ENCODE data around the gene PTPN23. TPM values are rescaled to one million over a fixed set of nuclear protein-coding genes. Genes with fewer than 3 reads are reported as not detected.
"Not testable (repeated sequence)": the region's sequence is repeated elsewhere in the genome, so short reads cannot be mapped to it uniquely, and the experiment has no call there.

PTPN23 gene
- total RNA-seq, 1 experiment from 2014 or later, result 18.7 TPM

DNA sequence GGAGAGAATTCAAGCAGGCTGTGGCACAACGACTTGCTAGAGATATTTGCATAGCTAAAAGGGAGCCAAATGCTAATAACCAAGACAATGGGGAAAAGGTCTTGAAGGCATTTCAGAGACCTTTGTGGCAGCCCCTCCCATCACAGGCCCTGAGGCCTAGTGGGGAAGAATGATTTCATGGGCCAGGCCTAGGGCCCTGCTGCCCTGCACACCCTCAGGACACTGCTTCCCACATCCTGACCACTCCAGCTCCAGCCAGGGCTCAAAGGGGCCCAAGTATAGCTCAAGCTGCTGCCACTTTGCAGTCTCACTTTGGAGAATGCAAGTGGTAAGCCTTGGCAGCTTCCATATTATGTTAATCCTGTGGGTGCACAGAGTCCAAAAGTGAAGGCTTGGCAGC, 21.5 kb upstream of the PTPN23 start:
- Histone ChIP-seq H3K36me3 (replicated peaks; ENCODE audit: control insufficient read depth, insufficient read depth, low read length) (no peaks in the 10 kb centered on the region), H3K4me3 (ENCODE audit: insufficient read depth, low read depth, low read length) (no peak overlapping the region), H3K27me3 (ENCODE audit: control insufficient read depth, insufficient read depth, low read length) (no peaks in the 10 kb centered on the region)
- no peak for DNase-seq

DNA sequence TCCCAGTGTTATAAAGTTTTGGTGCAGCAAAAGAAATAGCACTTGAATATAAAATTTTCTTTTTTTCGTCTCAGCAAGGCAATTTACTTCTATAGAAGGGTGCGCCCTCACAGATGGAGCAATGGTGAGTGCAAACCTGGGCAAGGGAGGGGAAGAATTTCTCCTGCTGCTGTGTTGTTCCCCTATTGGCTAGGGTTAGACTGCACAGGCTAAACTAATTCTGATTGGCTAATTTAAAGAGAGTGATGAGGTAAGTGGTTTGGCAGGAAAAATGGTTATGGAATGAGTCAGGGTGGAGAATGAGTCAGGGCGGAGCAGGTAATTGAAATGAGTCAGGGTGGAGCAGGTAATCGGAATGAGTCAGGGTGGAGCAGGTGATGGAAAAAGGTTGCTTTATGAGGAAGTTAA, 20.7 kb upstream of the PTPN23 start:
- DNase-seq; H3K4me3 ChIP-seq (ENCODE audit: insufficient read depth, low read depth, low read length); H3K27me3 ChIP-seq (ENCODE audit: control insufficient read depth, insufficient read depth, low read length); H3K36me3 ChIP-seq (replicated peaks; ENCODE audit: control insufficient read depth, insufficient read depth, low read length): not testable (repeated sequence)

- Histone ChIP-seq H3K27me3 (ENCODE audit: control insufficient read depth, insufficient read depth, low read length) (no peaks in the 10 kb centered on the region), H3K36me3 (replicated peaks; ENCODE audit: control insufficient read depth, insufficient read depth, low read length) (no peaks in the 10 kb centered on the region), H3K4me3 (ENCODE audit: insufficient read depth, low read depth, low read length) (no peak overlapping the region)
- DNase-seq, result no peak
Measured at GRCh38 chr3:47362701-47363100, 18.1 kb upstream of the PTPN23 start.

- no peak for DNase-seq
- no peaks in the 10 kb centered on the region for H3K27me3 ChIP-seq (ENCODE audit: control insufficient read depth, insufficient read depth, low read length)
- no peaks in the 10 kb centered on the region for H3K36me3 ChIP-seq (replicated peaks; ENCODE audit: control insufficient read depth, insufficient read depth, low read length)
- no peak overlapping the region for H3K4me3 ChIP-seq (ENCODE audit: insufficient read depth, low read depth, low read length)
Measured at GRCh38 chr3:47365213-47366153, 15.3 kb upstream of the PTPN23 start.

GRCh38 chr3:47366833-47367232, 14.0 kb upstream of the PTPN23 start:
- Histone ChIP-seq H3K27me3 (ENCODE audit: control insufficient read depth, insufficient read depth, low read length) (no peaks in the 10 kb centered on the region), H3K36me3 (replicated peaks; ENCODE audit: control insufficient read depth, insufficient read depth, low read length) (no peaks in the 10 kb centered on the region), H3K4me3 (ENCODE audit: insufficient read depth, low read depth, low read length) (no peak overlapping the region)
- DNase-seq, result no peak

- Histone ChIP-seq H3K36me3 (replicated peaks; ENCODE audit: control insufficient read depth, insufficient read depth, low read length) (no peaks in the 10 kb centered on the region), H3K4me3 (ENCODE audit: insufficient read depth, low read depth, low read length) (no peak overlapping the region), H3K27me3 (ENCODE audit: control insufficient read depth, insufficient read depth, low read length) (no peaks in the 10 kb centered on the region)
- no peak for DNase-seq
Measured at GRCh38 chr3:47367631-47368030, 13.2 kb upstream of the PTPN23 start.

DNA sequence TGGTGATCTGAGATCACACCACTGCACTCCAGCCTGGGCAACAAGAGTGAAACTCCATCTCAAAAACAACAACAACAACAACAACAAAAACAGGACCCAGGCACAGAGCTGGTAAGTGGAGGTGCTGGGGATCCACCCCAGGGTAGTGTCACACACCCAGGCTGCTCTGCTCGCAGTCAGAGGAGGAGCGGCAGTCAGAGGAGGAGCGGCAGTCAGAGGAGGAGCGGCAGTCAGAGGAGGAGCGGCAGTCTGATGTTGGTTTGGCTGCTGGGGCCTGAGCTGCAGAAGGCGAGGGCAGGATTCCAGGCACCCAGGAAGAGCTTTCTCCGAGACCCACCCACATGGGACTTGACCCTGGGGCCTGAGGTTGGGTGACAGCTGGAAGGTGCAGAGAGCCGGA, 10.8 kb upstream of the PTPN23 start:
- H3K4me3 ChIP-seq (ENCODE audit: insufficient read depth, low read depth, low read length); H3K36me3 ChIP-seq (replicated peaks; ENCODE audit: control insufficient read depth, insufficient read depth, low read length); DNase-seq; H3K27me3 ChIP-seq (ENCODE audit: control insufficient read depth, insufficient read depth, low read length): not testable (repeated sequence)

DNA sequence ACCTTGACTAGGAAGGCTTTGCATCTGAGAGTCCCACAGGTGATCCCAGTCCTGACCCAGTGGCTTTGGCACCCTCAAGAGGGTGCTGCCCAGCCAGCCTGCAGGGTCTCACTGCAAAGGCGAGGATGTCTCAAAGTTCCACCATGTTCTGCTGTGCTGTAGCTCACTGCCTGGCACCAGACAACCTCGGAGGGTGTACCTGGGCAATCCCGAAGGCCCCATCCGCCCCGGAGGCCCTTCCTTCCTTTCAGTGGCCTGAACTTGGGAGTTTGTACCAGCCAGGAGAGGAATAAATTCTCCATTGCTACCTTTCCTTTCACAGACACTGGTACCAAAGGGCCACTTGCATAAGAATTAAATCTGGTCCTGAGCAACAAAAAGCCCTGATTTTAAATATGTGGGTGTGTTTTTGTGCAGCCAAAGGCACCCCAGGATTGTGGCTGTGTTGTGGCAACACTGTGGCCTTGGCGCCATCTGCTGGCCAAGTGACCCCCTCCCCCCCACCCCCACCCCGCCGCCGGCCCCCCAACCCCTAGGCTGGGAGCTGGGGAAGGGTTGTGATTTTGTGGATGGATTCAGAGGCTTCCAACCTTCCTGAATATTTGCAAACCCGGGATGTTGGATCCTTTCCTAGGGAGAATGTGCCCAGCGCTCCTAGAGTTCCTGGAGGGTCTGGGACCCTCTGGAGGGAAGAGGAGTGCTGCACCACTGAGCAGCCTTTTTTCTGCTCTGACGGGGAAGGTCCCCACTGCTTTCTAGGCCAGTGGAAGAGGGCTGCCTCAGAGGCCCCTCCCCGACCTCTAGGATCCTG, 9.7 kb upstream of the PTPN23 start:
- no peak overlapping the region; the same call in 1 of the 2 replicates for H3K4me3 ChIP-seq (ENCODE audit: insufficient read depth, low read depth, low read length)
- no peaks in the 10 kb centered on the region for H3K36me3 ChIP-seq (replicated peaks; ENCODE audit: control insufficient read depth, insufficient read depth, low read length)
- H3K27me3 ChIP-seq (ENCODE audit: control insufficient read depth, insufficient read depth, low read length), result no peaks in the 10 kb centered on the region
- peak; percentile 91 for DNase-seq

DNA sequence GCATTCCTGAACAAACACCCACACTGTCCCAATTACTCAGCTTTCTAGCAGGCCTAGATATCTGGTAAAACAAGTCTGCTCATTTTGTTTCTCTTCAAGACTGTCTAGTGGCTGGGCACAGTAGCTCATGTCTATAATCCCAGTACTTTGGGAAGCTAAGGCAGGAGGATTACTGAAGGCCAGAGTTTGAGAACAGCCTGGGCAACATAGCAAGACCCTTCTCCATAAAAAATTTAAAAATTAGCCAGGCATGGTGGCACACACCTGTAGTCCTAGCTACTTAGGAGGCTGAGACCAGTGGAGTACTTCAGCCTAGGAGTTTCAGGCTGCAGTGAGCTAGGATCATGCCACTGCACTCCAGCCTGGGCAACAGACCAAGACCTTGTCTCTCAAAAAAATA, 6.2 kb upstream of the PTPN23 start:
- H3K27me3 ChIP-seq (ENCODE audit: control insufficient read depth, insufficient read depth, low read length), result no peaks in the 10 kb centered on the region
- H3K4me3 ChIP-seq (ENCODE audit: insufficient read depth, low read depth, low read length), result no peak overlapping the region
- DNase-seq, result no peak
- H3K36me3 ChIP-seq (replicated peaks; ENCODE audit: control insufficient read depth, insufficient read depth, low read length), result no peaks in the 10 kb centered on the region

GRCh38 chr3:47376393-47376792, 4.4 kb upstream of the PTPN23 start:
- DNase-seq, result no peak
- Histone ChIP-seq H3K27me3 (ENCODE audit: control insufficient read depth, insufficient read depth, low read length) (no peaks in the 10 kb centered on the region), H3K4me3 (ENCODE audit: insufficient read depth, low read depth, low read length) (no peak overlapping the region), H3K36me3 (replicated peaks; ENCODE audit: control insufficient read depth, insufficient read depth, low read length) (no peaks in the 10 kb centered on the region)

DNA sequence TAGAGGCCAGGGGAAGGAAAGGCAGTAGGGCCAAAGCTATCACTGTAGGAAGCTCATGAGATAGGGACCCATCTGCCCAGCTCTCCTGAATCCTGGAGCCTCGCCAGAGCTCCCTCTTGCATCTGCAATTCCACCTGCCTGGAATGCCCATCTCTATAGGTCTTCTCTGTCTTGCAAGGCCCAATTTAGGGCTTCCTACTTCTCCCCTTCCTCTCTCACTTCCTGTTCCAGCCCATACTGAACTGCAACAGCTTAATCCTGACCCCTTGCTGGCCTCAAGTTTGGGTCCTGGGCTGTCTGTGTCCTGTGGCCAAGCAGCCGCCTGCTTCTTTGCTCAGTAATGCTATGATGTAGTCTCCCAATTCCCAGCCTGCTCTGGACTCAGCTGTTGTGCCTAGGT, 3.6 kb upstream of the PTPN23 start:
- H3K36me3 ChIP-seq (replicated peaks; ENCODE audit: control insufficient read depth, insufficient read depth, low read length), result no peaks in the 10 kb centered on the region
- no peaks in the 10 kb centered on the region for H3K27me3 ChIP-seq (ENCODE audit: control insufficient read depth, insufficient read depth, low read length)
- H3K4me3 ChIP-seq (ENCODE audit: insufficient read depth, low read depth, low read length), result no peak overlapping the region
- DNase-seq, result no peak

DNA sequence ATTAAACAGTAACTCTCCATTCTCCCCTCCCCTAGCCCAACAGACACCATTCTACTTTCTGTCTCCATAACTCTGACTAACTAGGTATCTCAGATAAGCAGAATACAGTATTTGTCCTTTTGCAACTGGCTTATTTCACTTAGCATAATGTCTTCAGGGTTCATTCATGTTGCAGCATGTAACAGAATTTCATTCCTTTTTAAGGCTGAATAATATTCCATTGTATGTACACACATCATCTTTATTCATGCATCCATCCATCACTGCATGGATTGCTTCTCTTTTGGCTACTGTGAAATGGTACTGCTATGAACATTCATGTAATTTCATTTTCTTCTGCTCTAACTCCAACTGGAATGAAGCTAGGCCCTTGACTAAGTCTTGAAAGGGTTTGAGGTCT, 2.0 kb upstream of the PTPN23 start:
- no peak overlapping the region for H3K4me3 ChIP-seq (ENCODE audit: insufficient read depth, low read depth, low read length)
- H3K36me3 ChIP-seq (replicated peaks; ENCODE audit: control insufficient read depth, insufficient read depth, low read length), result peaks cover 3% of the 10 kb centered on the region; the same call in 1 of the 2 replicates
- H3K27me3 ChIP-seq (ENCODE audit: control insufficient read depth, insufficient read depth, low read length), result no peaks in the 10 kb centered on the region
- no peak for DNase-seq

- no peak for DNase-seq
- Histone ChIP-seq H3K36me3 (replicated peaks; ENCODE audit: control insufficient read depth, insufficient read depth, low read length) (peaks cover 3% of the 10 kb centered on the region; the same call in 1 of the 2 replicates), H3K27me3 (ENCODE audit: control insufficient read depth, insufficient read depth, low read length) (no peaks in the 10 kb centered on the region), H3K4me3 (ENCODE audit: insufficient read depth, low read depth, low read length) (peak overlapping the region; percentile 93; the same call in 1 of the 2 replicates)
Measured at GRCh38 chr3:47379411-47379899, 1.4 kb upstream of the PTPN23 start.

GRCh38 chr3:47380026-47380600, 708 bp upstream of the PTPN23 start:
- Histone ChIP-seq H3K36me3 (replicated peaks; ENCODE audit: control insufficient read depth, insufficient read depth, low read length) (peaks cover 3% of the 10 kb centered on the region; the same call in 1 of the 2 replicates), H3K27me3 (ENCODE audit: control insufficient read depth, insufficient read depth, low read length) (no peaks in the 10 kb centered on the region), H3K4me3 (ENCODE audit: insufficient read depth, low read depth, low read length) (peak overlapping the region; percentile 93)
- no peak for DNase-seq
